ENCODE measurements around the gene TMEM233.
A peak's percentile ranks its signal among the peaks of the same experiment; 100 is the strongest.

TMEM233 gene

GRCh38 chr12:119660076-119660475, 66.5 kb downstream of the TMEM233 start:
- no peak for DNase-seq

- no peak for DNase-seq
Observed at GRCh38 chr12:119661882-119662281, 68.3 kb downstream of the TMEM233 start.

GRCh38 chr12:119664642-119665041, 71.1 kb downstream of the TMEM233 start:
- no peak for DNase-seq

- no peak for DNase-seq
Observed at GRCh38 chr12:119665164-119665929, 71.8 kb downstream of the TMEM233 start.

- DNase-seq, result no peak
Observed at GRCh38 chr12:119666226-119666795, 72.7 kb downstream of the TMEM233 start.

- DNase-seq, result no peak
Observed at GRCh38 chr12:119666900-119667576, 73.5 kb downstream of the TMEM233 start.

- DNase-seq, result peak; percentile 95
Observed at GRCh38 chr12:119667577-119668323, 74.2 kb downstream of the TMEM233 start, which contains the start of gene PRKAB1. PRKAB1 (plus strand) TSS chr12:119668133; CDS start chr12:119668245, 112 bp downstream.

GRCh38 chr12:119668324-119668841, 74.8 kb downstream of the TMEM233 start:
- DNase-seq, result no peak

GRCh38 chr12:119669744-119670472, 76.3 kb downstream of the TMEM233 start:
- DNase-seq, result no peak

GRCh38 chr12:119671070-119671469, 77.5 kb downstream of the TMEM233 start:
- DNase-seq, result no peak

GRCh38 chr12:119672194-119672593, 78.6 kb downstream of the TMEM233 start:
- DNase-seq, result no peak

- no peak for DNase-seq
Observed at GRCh38 chr12:119673634-119674033, 80.1 kb downstream of the TMEM233 start.

GRCh38 chr12:119674560-119674959, 81.0 kb downstream of the TMEM233 start:
- DNase-seq, result no peak

- DNase-seq, result no peak
Observed at GRCh38 chr12:119676022-119676421, 82.4 kb downstream of the TMEM233 start.

GRCh38 chr12:119676573-119676972, 83.0 kb downstream of the TMEM233 start:
- no peak for DNase-seq

- DNase-seq, result no peak
Observed at GRCh38 chr12:119678459-119678858, 84.9 kb downstream of the TMEM233 start.

GRCh38 chr12:119679081-119679480, 85.5 kb downstream of the TMEM233 start:
- no peak for DNase-seq

- no peak for DNase-seq
Observed at GRCh38 chr12:119679490-119679889, 85.9 kb downstream of the TMEM233 start.

GRCh38 chr12:119681111-119681510, 87.5 kb downstream of the TMEM233 start:
- DNase-seq, result no peak

- no peak for DNase-seq
Observed at GRCh38 chr12:119681728-119682638, 88.4 kb downstream of the TMEM233 start.

- DNase-seq, result no peak
Observed at GRCh38 chr12:119682639-119683252, 89.2 kb downstream of the TMEM233 start.
